DOHH2 (cell line): Measurements from ENCODE around the gene PIM1.

Source experiments
- H3F3A ChIP-seq: fragments of 200-600 bp; sonication (generic), shearing (Covaris generic); 2 replicates; pipeline ENCODE4 v1.6.0; 2016; ENCODE audit warnings: antibody characterized with exemption, mild to moderate bottlenecking; ENCODE audit not compliant: control insufficient read depth, insufficient read depth
- H3K27ac ChIP-seq: fragments of 200-600 bp; sonication (generic); 2 replicates; pipeline ENCODE4 v1.5.1; 2014; ENCODE audit warnings: low read depth, mild to moderate bottlenecking, low read length, moderate library complexity
- H3K27me3 ChIP-seq: fragments of 200-600 bp; sonication (generic); 2 replicates; pipeline ENCODE4 v1.6.1; 2014; ENCODE audit warnings: mild to moderate bottlenecking, low read length, mixed read lengths; ENCODE audit not compliant: control insufficient read depth
- H3K36me3 ChIP-seq: fragments of 200-600 bp; sonication (generic); 2 replicates; pipeline ENCODE4 v1.6.1; 2014; ENCODE audit warnings: mild to moderate bottlenecking, low read length, moderate library complexity, mixed read lengths; ENCODE audit not compliant: control insufficient read depth
- H3K4me1 ChIP-seq: fragments of 200-600 bp; sonication (generic); 2 replicates; pipeline ENCODE4 v1.6.1; 2014; ENCODE audit warnings: mild to moderate bottlenecking, low read length, mixed read lengths; ENCODE audit not compliant: control insufficient read depth
- H3K4me2 ChIP-seq: fragments of 200-600 bp; sonication (generic); 2 replicates; pipeline ENCODE4 v1.6.0; 2014; ENCODE audit warnings: mild to moderate bottlenecking, low read length, moderate library complexity
- H3K4me3 ChIP-seq: fragments of 200-600 bp; sonication (generic); 2 replicates; pipeline ENCODE4 v1.5.1; 2014; ENCODE audit warnings: mild to moderate bottlenecking, low read length, mixed read lengths
- H3K79me2 ChIP-seq: fragments of 200-600 bp; sonication (generic); 2 replicates; pipeline ENCODE4 v1.6.1; 2014; ENCODE audit warnings: mild to moderate bottlenecking, low read length, mixed read lengths; ENCODE audit not compliant: control insufficient read depth
- H3K9me2 ChIP-seq: fragments of 200-600 bp; sonication (generic); replicated peaks from 2 replicates; pipeline ENCODE4 v1.6.1; 2014; ENCODE audit warnings: mild to moderate bottlenecking, low read length, mixed read lengths; ENCODE audit not compliant: control insufficient read depth
- H3K9me3 ChIP-seq: fragments of 200-600 bp; sonication (generic); 2 replicates; pipeline ENCODE4 v1.6.1; 2014; ENCODE audit warnings: antibody characterized with exemption, low read length, mixed read lengths; ENCODE audit not compliant: control insufficient read depth, insufficient read depth
- H4K20me1 ChIP-seq: fragments of 200-600 bp; sonication (generic); 2 replicates; pipeline ENCODE4 v1.6.0; 2014; ENCODE audit warnings: low read depth, mild to moderate bottlenecking, antibody characterized with exemption, low read length, moderate library complexity; ENCODE audit not compliant: control insufficient read depth, insufficient read depth
- CTCF ChIP-seq: fragments of 200-600 bp; sonication (generic); IDR thresholded peaks from one replicate; pipeline ENCODE4 v1.5.1; 2014; ENCODE audit warnings: antibody characterized with exemption, mild to moderate bottlenecking, low read depth, low read length; ENCODE audit not compliant: poor library complexity, severe bottlenecking
- EZH2phosphoT487 ChIP-seq: fragments of 200-600 bp; sonication (generic); IDR thresholded peaks from 2 replicates; pipeline ENCODE4 v1.6.1; 2017; ENCODE audit warnings: borderline replicate concordance, mild to moderate bottlenecking, antibody characterized with exemption, low read length, moderate library complexity, mixed read lengths

Gene PIM1

GRCh38 chr6:37205175-37205996 lies 35.4 kb downstream of the PIM1 start:
- peaks cover 6% of the 10 kb centered on the region for H3K4me1 ChIP-seq
- H3K27me3 ChIP-seq: peaks cover 11% of the 10 kb centered on the region; the same call in 1 of the 2 replicates
- H3K36me3 ChIP-seq: no peaks in the 10 kb centered on the region
- H3K4me3 ChIP-seq: no peak overlapping the region
- H3K27ac ChIP-seq: no peak overlapping the region
- H3K79me2 ChIP-seq: no peaks in the 10 kb centered on the region
- H3K9me3 ChIP-seq: no peaks in the 10 kb centered on the region
- H3K4me2 ChIP-seq: no peak overlapping the region
- H3F3A ChIP-seq: no peaks in the 10 kb centered on the region
- H4K20me1 ChIP-seq: no peaks in the 10 kb centered on the region
- TF ChIP-seq CTCF: no peak
- no peak for TF ChIP-seq EZH2phosphoT487
- no peaks in the 10 kb centered on the region for H3K9me2 ChIP-seq

- no peaks in the 10 kb centered on the region for H3K36me3 ChIP-seq
- no peaks in the 10 kb centered on the region for H3K79me2 ChIP-seq
- H3K9me3 ChIP-seq: no peaks in the 10 kb centered on the region
- TF ChIP-seq EZH2phosphoT487: no peak
- no peak for TF ChIP-seq CTCF
- H3K27me3 ChIP-seq: peaks cover 10% of the 10 kb centered on the region
- H3K9me2 ChIP-seq: no peaks in the 10 kb centered on the region
- H3K4me3 ChIP-seq: no peak overlapping the region
- H3F3A ChIP-seq: no peaks in the 10 kb centered on the region
- H3K4me2 ChIP-seq: no peak overlapping the region
- peaks cover 6% of the 10 kb centered on the region for H3K4me1 ChIP-seq
- H4K20me1 ChIP-seq: no peaks in the 10 kb centered on the region
- no peak overlapping the region for H3K27ac ChIP-seq
Observed at GRCh38 chr6:37205997-37206340, 36.0 kb downstream of the PIM1 start.

- no peaks in the 10 kb centered on the region for H3K9me2 ChIP-seq
- H3K79me2 ChIP-seq: no peaks in the 10 kb centered on the region
- peaks cover 6% of the 10 kb centered on the region for H3K4me1 ChIP-seq
- TF ChIP-seq CTCF: no peak
- TF ChIP-seq EZH2phosphoT487: no peak
- H3K27me3 ChIP-seq: peaks cover 8% of the 10 kb centered on the region
- H3K4me2 ChIP-seq: no peak overlapping the region
- H3K4me3 ChIP-seq: no peak overlapping the region
- H3K36me3 ChIP-seq: no peaks in the 10 kb centered on the region
- no peaks in the 10 kb centered on the region for H3F3A ChIP-seq
- H4K20me1 ChIP-seq: no peaks in the 10 kb centered on the region
- no peak overlapping the region for H3K27ac ChIP-seq
- no peaks in the 10 kb centered on the region for H3K9me3 ChIP-seq
Observed at GRCh38 chr6:37206622-37207021, 36.7 kb downstream of the PIM1 start.
